Tibial nerve (tissue), 4 donors: ENCODE data around the gene RTL1.

Experiments
- EP300 ChIP-seq, 2 donors: sonication (generic); formaldehyde crosslinking; IDR thresholded peaks; one replicate each; pipeline ENCODE4 v1.6.1; 2017; ENCODE audit warnings: antibody characterized with exemption in 2 of 2, mild to moderate bottlenecking in 1 of 2
- POLR2A ChIP-seq, 2 donors: fragments of 450-650 bp; IDR thresholded peaks; one replicate each; pipeline ENCODE4 v1.6.1; 2017; ENCODE audit warnings: antibody characterized with exemption in 2 of 2, mild to moderate bottlenecking in 2 of 2, moderate library complexity in 2 of 2
- TF ChIP-seq, protein P1 (sequence below), 5 experiments: fragments of 200-600 bp in 3 of 5; fragments of 450-650 bp in 2 of 5; sonication (generic) in 3 of 5; IDR thresholded peaks; one replicate each; pipeline ENCODE4 v1.5.1; 2016 to 2019; ENCODE audit warnings: antibody characterized with exemption in 5 of 5, mild to moderate bottlenecking in 3 of 5, moderate library complexity in 2 of 5

DNA sequence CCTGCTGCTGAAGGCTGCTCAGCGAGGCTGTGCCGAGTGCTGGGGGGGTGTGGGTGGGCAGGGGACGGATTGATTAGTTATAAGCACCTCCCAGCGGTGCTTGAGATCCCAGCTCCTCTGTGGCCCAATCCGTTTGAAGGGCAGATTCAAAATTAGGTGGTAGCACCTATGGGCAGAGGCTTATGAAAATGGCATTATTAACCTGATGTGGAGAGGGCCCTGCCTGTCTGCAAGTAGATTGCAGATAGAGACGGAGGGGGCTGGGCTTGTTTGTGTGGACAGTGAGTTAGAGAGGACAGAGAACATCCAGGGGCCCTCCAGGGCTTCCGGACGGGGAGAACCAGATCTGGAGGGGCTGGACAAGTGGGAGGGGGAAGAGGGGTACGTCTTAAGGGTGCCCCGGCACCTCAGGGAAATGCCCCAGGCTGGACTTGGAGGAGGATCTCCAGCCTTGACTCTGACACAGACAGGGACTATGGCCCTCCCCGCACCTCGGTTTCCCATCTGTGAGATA is at the start of gene RTL1:
- TF ChIP-seq, protein P1, sequence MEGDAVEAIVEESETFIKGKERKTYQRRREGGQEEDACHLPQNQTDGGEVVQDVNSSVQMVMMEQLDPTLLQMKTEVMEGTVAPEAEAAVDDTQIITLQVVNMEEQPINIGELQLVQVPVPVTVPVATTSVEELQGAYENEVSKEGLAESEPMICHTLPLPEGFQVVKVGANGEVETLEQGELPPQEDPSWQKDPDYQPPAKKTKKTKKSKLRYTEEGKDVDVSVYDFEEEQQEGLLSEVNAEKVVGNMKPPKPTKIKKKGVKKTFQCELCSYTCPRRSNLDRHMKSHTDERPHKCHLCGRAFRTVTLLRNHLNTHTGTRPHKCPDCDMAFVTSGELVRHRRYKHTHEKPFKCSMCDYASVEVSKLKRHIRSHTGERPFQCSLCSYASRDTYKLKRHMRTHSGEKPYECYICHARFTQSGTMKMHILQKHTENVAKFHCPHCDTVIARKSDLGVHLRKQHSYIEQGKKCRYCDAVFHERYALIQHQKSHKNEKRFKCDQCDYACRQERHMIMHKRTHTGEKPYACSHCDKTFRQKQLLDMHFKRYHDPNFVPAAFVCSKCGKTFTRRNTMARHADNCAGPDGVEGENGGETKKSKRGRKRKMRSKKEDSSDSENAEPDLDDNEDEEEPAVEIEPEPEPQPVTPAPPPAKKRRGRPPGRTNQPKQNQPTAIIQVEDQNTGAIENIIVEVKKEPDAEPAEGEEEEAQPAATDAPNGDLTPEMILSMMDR (IDR thresholded peaks at IDR 0.05): no peak
- TF ChIP-seq EP300 (IDR thresholded peaks at IDR 0.05): no peak
- TF ChIP-seq POLR2A (IDR thresholded peaks at IDR 0.05): no peak
